H1 (cell line): Measurements from ENCODE around the gene PLLP. TPM values are rescaled to one million over a fixed set of nuclear protein-coding genes. Genes with fewer than 3 reads are reported as not detected.

Source experiments
- CTCF ChIA-PET: fragments of 300-600 bp; sonication (Branson Sonifier 250); formaldehyde crosslinking; loops from one replicate; lab custom pipeline; 2021; ENCODE audit not compliant: partially characterized antibody; lab: Charles Lee
- POLR2A ChIA-PET: fragments of 300-600 bp; sonication (Branson Sonifier 250); formaldehyde crosslinking; loops from one replicate; lab custom pipeline; 2021; ENCODE audit warnings: inconsistent platforms; ENCODE audit not compliant: partially characterized antibody; lab: Charles Lee
- DNase-seq, 2 experiments: peaks; one replicate each; pipeline versions ENCODE4 v3.0.0 to v3.0.0-alpha.2; 2010 to 2022; ENCODE audit warnings: low spot score in 2 of 2, low read depth in 1 of 2, mixed read lengths in 1 of 2
- FAIRE-seq: peaks from 2 replicates; lab custom pipeline; 2011; peaks lifted over from hg19 to GRCh38; lab: Jason Lieb, UNC
- H2AFZ ChIP-seq: 2 replicates; pipeline ENCODE4 v1.8.1; 2012; ENCODE audit warnings: low read length, inconsistent platforms
- H2AK5ac ChIP-seq: 2 replicates; pipeline ENCODE4 v1.6.1; 2013; ENCODE audit warnings: low read depth, low read length
- H2BK120ac ChIP-seq: replicated peaks from 2 replicates; pipeline ENCODE3; 2013; ENCODE audit warnings: low read depth, low read length, inconsistent platforms
- H2BK12ac ChIP-seq: 2 replicates; pipeline ENCODE4 v1.6.1; 2013; ENCODE audit warnings: low read depth, low read length
- H2BK15ac ChIP-seq: 2 replicates; pipeline ENCODE4 v1.6.1; 2013; ENCODE audit warnings: low read length
- H2BK20ac ChIP-seq: 2 replicates; pipeline ENCODE4 v1.6.1; 2013; ENCODE audit warnings: low read length
- H2BK5ac ChIP-seq: 2 replicates; pipeline ENCODE4 v1.6.1; 2013; ENCODE audit warnings: low read depth, low read length
- H3K14ac ChIP-seq: 2 replicates; pipeline ENCODE4 v1.6.1; 2013; ENCODE audit warnings: inconsistent platforms; ENCODE audit not compliant: insufficient read length
- H3K18ac ChIP-seq: 2 replicates; pipeline ENCODE4 v1.6.1; 2013; ENCODE audit warnings: low read length; ENCODE audit errors: extremely low read depth
- H3K23ac ChIP-seq: 2 replicates; pipeline ENCODE4 v1.6.1; 2013; ENCODE audit warnings: inconsistent platforms; ENCODE audit not compliant: insufficient read length
- H3K23me2 ChIP-seq: 2 replicates; pipeline ENCODE4 v1.6.1; 2013; ENCODE audit warnings: low read depth, low read length
- H3K27ac ChIP-seq: 2 replicates; pipeline ENCODE4 v1.6.1; 2011; ENCODE audit warnings: low read depth, low read length, inconsistent platforms
- H3K27me3 ChIP-seq, 4 experiments: replicated peaks in 1 of 4; 1 replicate in 1 of 4; 2 replicates in 3 of 4; pipeline versions ENCODE4 v1.6.1 to v1.8.1; 2011 to 2013; ENCODE audit warnings: low read length in 3 of 4, mild to moderate bottlenecking in 3 of 4, inconsistent platforms in 2 of 4, mixed read lengths in 2 of 4, moderate library complexity in 1 of 4; ENCODE audit not compliant: control insufficient read depth in 3 of 4, insufficient read depth in 3 of 4; ENCODE audit errors: extremely low read depth in 1 of 4
- H3K36me3 ChIP-seq, 4 experiments: 2 replicates each; pipeline versions ENCODE4 v1.6.1 to v1.8.1; 2011 to 2013; ENCODE audit warnings: mild to moderate bottlenecking in 4 of 4, low read length in 3 of 4, moderate library complexity in 2 of 4, control low read depth in 1 of 4, inconsistent platforms in 1 of 4; ENCODE audit not compliant: insufficient read depth in 4 of 4, control insufficient read depth in 2 of 4
- H3K4ac ChIP-seq: replicated peaks from 2 replicates; pipeline ENCODE3; 2013; ENCODE audit warnings: low read length, low read depth, mixed read lengths, inconsistent platforms; ENCODE audit not compliant: insufficient read length
- H3K4me1 ChIP-seq, 4 experiments: replicated peaks in 1 of 4; 1 replicate in 1 of 4; 2 replicates in 3 of 4; pipeline versions ENCODE4 v1.6.1 to v1.8.1; 2011 to 2013; ENCODE audit warnings: low read length in 3 of 4, inconsistent platforms in 2 of 4, mixed read lengths in 1 of 4; ENCODE audit not compliant: insufficient read depth in 4 of 4, control insufficient read depth in 3 of 4
- H3K4me2 ChIP-seq, 2 experiments: 2 replicates each; pipeline versions ENCODE4 v1.6.1 to v1.8.1; 2011 to 2013; ENCODE audit warnings: low read depth in 2 of 2, low read length in 2 of 2, control low read depth in 1 of 2, inconsistent platforms in 1 of 2, mild to moderate bottlenecking in 1 of 2; ENCODE audit not compliant: insufficient read depth in 1 of 2
- H3K4me3 ChIP-seq, 4 experiments: fragments of 200-600, 300-600 bp in 1 of 4; sonication (generic), shearing (Covaris generic), sonication (Bioruptor Twin) in 1 of 4; 2 replicates each; pipeline versions ENCODE4 v1.5.1 to v1.8.1; 2011 to 2016; ENCODE audit warnings: low read length in 4 of 4, low read depth in 3 of 4, control low read depth in 2 of 4, inconsistent platforms in 2 of 4, mild to moderate bottlenecking in 2 of 4, mixed read lengths in 1 of 4, moderate library complexity in 1 of 4; ENCODE audit not compliant: insufficient read depth in 2 of 4; ENCODE audit errors: extremely low read depth in 1 of 4
- H3K56ac ChIP-seq: replicated peaks from 2 replicates; pipeline ENCODE3; 2013; ENCODE audit warnings: low read depth, mild to moderate bottlenecking, mixed read lengths, low read length, inconsistent platforms; ENCODE audit not compliant: insufficient read length
- H3K79me1 ChIP-seq: 2 replicates; pipeline ENCODE4 v1.6.1; 2013; ENCODE audit warnings: low read depth, low read length, control low read depth
- H3K79me2 ChIP-seq, 2 experiments: 2 replicates each; pipeline versions ENCODE4 v1.6.1 to v1.8.1; 2012 to 2013; ENCODE audit warnings: low read length in 2 of 2, mild to moderate bottlenecking in 2 of 2, inconsistent platforms in 1 of 2; ENCODE audit not compliant: insufficient read depth in 2 of 2, control insufficient read depth in 1 of 2
- H3K9ac ChIP-seq, 4 experiments: replicated peaks in 1 of 4; 1 replicate in 1 of 4; 2 replicates in 3 of 4; pipeline versions ENCODE4 v1.6.1 to v1.8.1; 2011 to 2013; ENCODE audit warnings: low read depth in 3 of 4, low read length in 3 of 4, control low read depth in 2 of 4, mild to moderate bottlenecking in 2 of 4, moderate library complexity in 2 of 4, inconsistent platforms in 1 of 4; ENCODE audit errors: extremely low read depth in 1 of 4
- H3K9me3 ChIP-seq, 2 experiments: 2 replicates each; pipeline versions ENCODE4 v1.6.1 to v1.8.1; 2012 to 2013; ENCODE audit warnings: mild to moderate bottlenecking in 2 of 2, moderate library complexity in 2 of 2, control low read depth in 1 of 2, inconsistent platforms in 1 of 2, low read depth in 1 of 2, low read length in 1 of 2, mixed read lengths in 1 of 2; ENCODE audit not compliant: insufficient read depth in 2 of 2
- H4K20me1 ChIP-seq, 2 experiments: replicated peaks in 1 of 2; 2 replicates each; pipeline versions ENCODE3 to v1.8.1; 2011 to 2013; ENCODE audit warnings: inconsistent platforms in 2 of 2, low read length in 2 of 2, mild to moderate bottlenecking in 1 of 2; ENCODE audit not compliant: insufficient read depth in 2 of 2, control insufficient read depth in 1 of 2
- H4K5ac ChIP-seq: 2 replicates; pipeline ENCODE4 v1.6.1; 2013; ENCODE audit warnings: low read length, low read depth, mixed read lengths, inconsistent platforms; ENCODE audit not compliant: insufficient read length
- H4K8ac ChIP-seq: 2 replicates; pipeline ENCODE4 v1.8.0; 2013; ENCODE audit warnings: mild to moderate bottlenecking, moderate library complexity, low read length, inconsistent platforms; ENCODE audit not compliant: insufficient read depth; ENCODE audit errors: extremely low read depth
- H4K91ac ChIP-seq: replicated peaks from 2 replicates; pipeline ENCODE3; 2013; ENCODE audit warnings: low read length, mixed read lengths, inconsistent platforms; ENCODE audit not compliant: insufficient read length
- CBX8 ChIP-seq: fragments of 300-800, 300-1000 bp; sonication (generic); IDR thresholded peaks from 2 replicates; pipeline ENCODE4 v1.7.1; 2016; ENCODE audit warnings: low read depth, low read length, borderline replicate concordance
- CREB1 ChIP-seq: IDR thresholded peaks from 2 replicates; pipeline ENCODE4 v1.6.1; 2012; ENCODE audit warnings: inconsistent platforms
- EP300 ChIP-seq, 2 experiments: IDR thresholded peaks; 1 replicate in 1 of 2; 2 replicates in 1 of 2; pipeline ENCODE4 v1.6.1; 2011 to 2012; ENCODE audit warnings: low read depth in 2 of 2, low read length in 2 of 2, mild to moderate bottlenecking in 2 of 2, borderline replicate concordance in 1 of 2, inconsistent platforms in 1 of 2, moderate library complexity in 1 of 2
- RBBP5 ChIP-seq: IDR thresholded peaks from 2 replicates; pipeline ENCODE4 v1.7.1; 2012; ENCODE audit warnings: low read depth, mild to moderate bottlenecking, inconsistent platforms, low read length, moderate library complexity, borderline replicate concordance
- SIRT6 ChIP-seq: IDR thresholded peaks from one replicate; pipeline ENCODE4 v1.7.1; 2012; ENCODE audit warnings: low read length, inconsistent platforms
- TAF1 ChIP-seq: IDR thresholded peaks from 2 replicates; pipeline ENCODE4 v1.6.1; 2011; ENCODE audit warnings: mild to moderate bottlenecking, low read depth, low read length
- TEAD4 ChIP-seq: IDR thresholded peaks from 2 replicates; pipeline ENCODE4 v1.6.1; 2012; ENCODE audit warnings: low read depth, low read length, inconsistent platforms, mixed read lengths
- ZNF274 ChIP-seq: IDR thresholded peaks from 2 replicates; pipeline ENCODE4 v1.7.0; 2012; ENCODE audit warnings: low read length, borderline replicate concordance; ENCODE audit errors: extremely low read depth
- WGBS, 2 experiments: shearing (Covaris generic) in 1 of 2; methylation state at CpG; one replicate each; pipeline versions ENCODE4 v1.1.6 to v1.1.7; 2013 to 2015; ENCODE audit warnings: low lambda C conversion rate in 2 of 2, mixed read lengths in 2 of 2, inconsistent platforms in 1 of 2, low coverage in 1 of 2, missing lambda C conversion rate in 1 of 2; ENCODE audit not compliant: insufficient replicate concordance in 2 of 2, insufficient coverage in 1 of 2, insufficient read length in 1 of 2; ENCODE audit errors: extremely low coverage in 1 of 2, missing lambda C conversion rate in 1 of 2; 5-methylcytosine and 5-hydroxymethylcytosine counted together
- polyA plus RNA-seq, 7 experiments: library from polyadenylated mRNA; depleted of rRNA in 3 of 7; stranded (reverse) in 5 of 7; unstranded in 2 of 7; fragments of >200 nt in 5 of 7; fragments of 200-250 nt in 2 of 7; gene quantifications; 1 replicate in 5 of 7; 2 replicates in 1 of 7; 4 replicates in 1 of 7; pipeline versions ENCODE4 v1.2.1 to v1.2.3, GENCODE V29; 2011 to 2013; ENCODE audit warnings: missing spikeins in 2 of 7, mixed read lengths in 2 of 7
- total RNA-seq: library from RNA; stranded (reverse); fragmentation: NEBNext Ultra II Directional; extraction: Animal tissue kit (Norgen Biotek cat#: 25700); gene quantifications from 2 replicates; pipeline ENCODE4 v1.2.1, GENCODE V29; 2021
- TF ChIP-seq, protein P1 (sequence below): IDR thresholded peaks from 2 replicates; pipeline ENCODE4 v1.6.1; 2011; ENCODE audit warnings: low read depth, mild to moderate bottlenecking, low read length; ENCODE audit not compliant: insufficient read depth

The PLLP gene
- total and polyA plus RNA-seq, 2 of the 8 experiments (the other 6 are each of a cell fraction or from before 2014, with no cell fraction given), result 2.9 to 10.6 TPM

DNA sequence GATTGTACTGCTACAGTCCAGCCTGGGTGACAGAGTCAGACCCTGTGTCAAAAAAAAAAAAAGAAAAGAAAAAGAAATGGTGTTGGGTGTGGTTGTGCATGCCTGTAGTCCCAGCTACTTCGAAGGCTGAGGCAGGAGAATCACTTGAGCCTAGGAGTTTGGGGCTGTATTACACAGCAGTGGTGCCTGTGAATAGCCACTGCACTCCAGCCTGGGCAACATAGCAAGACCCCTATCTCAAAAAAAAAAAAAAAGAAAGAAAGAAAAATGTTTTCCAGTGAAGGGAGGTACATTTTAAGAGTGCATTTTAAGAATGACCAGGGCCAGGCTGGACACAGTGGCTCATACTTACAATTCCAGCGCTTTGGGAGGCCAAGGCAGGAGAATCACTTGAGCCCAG is 33.1 kb downstream of the PLLP start:
- no peak overlapping the region for H4K91ac ChIP-seq
- no peaks in the 10 kb centered on the region for H3K23me2 ChIP-seq
- H3K9ac ChIP-seq, result no peak overlapping the region
- H3K4me3 ChIP-seq, result no peak overlapping the region
- ChIA-PET POLR2A (no interaction called here), CTCF (no interaction called here)
- 100% methylated on average over 2 of the region's 2 CpGs; no CpG with 5 or more reads in 1 of the 2 experiments for WGBS, 2 experiments
- H2AFZ ChIP-seq, result no peak overlapping the region
- H3K14ac ChIP-seq, result no peak overlapping the region
- no peak overlapping the region for H3K23ac ChIP-seq
- no peak overlapping the region for H4K8ac ChIP-seq
- no peak for FAIRE-seq
- no peak overlapping the region for H3K18ac ChIP-seq
- H4K5ac ChIP-seq, result no peak overlapping the region
- no peak overlapping the region for H2BK120ac ChIP-seq
- H3K36me3 ChIP-seq, result peaks cover 4 to 12% (median 7%) of the 10 kb centered on the region in 4 experiments; a peak in 5 of 8 replicates
- no peak for DNase-seq
- H2BK12ac ChIP-seq, result no peak overlapping the region
- no peak overlapping the region for H2AK5ac ChIP-seq
- no peak for TF ChIP-seq SIRT6
- no peak for TF ChIP-seq RBBP5
- no peak for TF ChIP-seq EP300 (IDR thresholded peaks at IDR 0.05; ENCODE audit: borderline replicate concordance in 1 of 2, low read depth in 2 of 2, low read length in 2 of 2)
- TF ChIP-seq CBX8, result no peak
- no peak for TF ChIP-seq ZNF274
- no peak for TF ChIP-seq CREB1
- no peak for TF ChIP-seq TEAD4
- TF ChIP-seq, protein P1, sequence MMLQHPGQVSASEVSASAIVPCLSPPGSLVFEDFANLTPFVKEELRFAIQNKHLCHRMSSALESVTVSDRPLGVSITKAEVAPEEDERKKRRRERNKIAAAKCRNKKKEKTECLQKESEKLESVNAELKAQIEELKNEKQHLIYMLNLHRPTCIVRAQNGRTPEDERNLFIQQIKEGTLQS, result no peak
- TF ChIP-seq TAF1, result no peak
- TF ChIP-seq, all 59 proteins: peak for 0
- H3K79me2 ChIP-seq, result no peaks in the 10 kb centered on the region
- no peaks in the 10 kb centered on the region for H3K9me3 ChIP-seq
- no peak overlapping the region for H3K27ac ChIP-seq
- H3K4me1 ChIP-seq, result no peaks in the 10 kb centered on the region
- H3K4ac ChIP-seq, result no peak overlapping the region
- no peak overlapping the region for H3K56ac ChIP-seq
- peaks cover 0 to 2% of the 10 kb centered on the region in 2 experiments for H4K20me1 ChIP-seq
- H2BK20ac ChIP-seq, result no peak overlapping the region
- no peaks in the 10 kb centered on the region for H3K27me3 ChIP-seq
- H3K79me1 ChIP-seq, result no peaks in the 10 kb centered on the region; the same call in 1 of the 2 replicates
- H2BK15ac ChIP-seq, result no peak overlapping the region
- no peak overlapping the region for H2BK5ac ChIP-seq
- H3K4me2 ChIP-seq, result no peak overlapping the region
